Measurements from ENCODE around the gene PRKRA. TPM values are rescaled to one million over a fixed set of nuclear protein-coding genes. Genes with fewer than 3 reads are reported as not detected.

The PRKRA gene
- total and polyA plus RNA-seq, 9 of the 15 experiments (the other 6 are each of a cell fraction or from before 2014, with no cell fraction given): 14.1 to 78.1 (median 52.3) TPM

DNA sequence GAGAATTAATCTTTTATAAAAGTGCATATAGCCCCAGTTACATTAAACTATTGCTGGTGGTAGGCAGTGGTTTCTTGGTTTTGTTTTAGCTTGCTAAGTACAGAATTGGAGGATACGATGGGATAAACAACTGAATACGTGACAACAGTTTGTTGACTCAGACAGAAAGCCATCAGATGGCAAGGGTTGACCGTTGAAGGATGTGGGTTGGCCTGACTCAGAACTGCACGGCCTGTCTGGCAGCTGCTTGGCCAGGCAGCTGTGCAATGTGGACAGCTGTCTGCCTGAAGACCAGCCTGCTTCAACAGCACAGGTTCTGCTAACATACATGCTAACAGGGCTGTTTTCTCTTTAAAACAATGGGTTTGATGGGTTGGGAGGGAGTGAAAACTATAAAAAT is 46.6 kb downstream of the PRKRA start (continued):
- TF ChIP-seq SMAD4 (CRISPR knock-in tag; conservative IDR thresholded peaks at IDR 0.05): no peak
- TF ChIP-seq CCAR2 (IDR thresholded peaks at IDR 0.05; ENCODE audit: low read depth, low read length): no peak
- no peak for TF ChIP-seq ZNF644 (tag; IDR thresholded peaks at IDR 0.05; ENCODE audit: low read depth)
- TF ChIP-seq NUFIP1 (IDR thresholded peaks at IDR 0.05; ENCODE audit: partially characterized antibody): no peak
- TF ChIP-seq MBD1 (CRISPR knock-in tag; IDR thresholded peaks at IDR 0.05): no peak
- TF ChIP-seq HDAC3 (IDR thresholded peaks at IDR 0.05; ENCODE audit: borderline replicate concordance, partially characterized antibody): no peak
- no peak for TF ChIP-seq SAFB (IDR thresholded peaks at IDR 0.05; ENCODE audit: borderline replicate concordance, low read depth, low read length)
- no peak for TF ChIP-seq GTF2B (IDR thresholded peaks at IDR 0.05; ENCODE audit: extremely low read depth, insufficient read length)
- peak; percentile 67 for TF ChIP-seq ZKSCAN8 (CRISPR knock-in tag; IDR thresholded peaks at IDR 0.05)
- TF ChIP-seq MTF1 (CRISPR knock-in tag; IDR thresholded peaks at IDR 0.05; ENCODE audit: borderline replicate concordance): no peak
- TF ChIP-seq POLR3A (IDR thresholded peaks at IDR 0.05; ENCODE audit: borderline replicate concordance, extremely low read depth, insufficient read depth, insufficient read length): no peak
- peak; percentile 41; the same call in 1 of the 2 replicates for TF ChIP-seq JUND (IDR thresholded peaks at IDR 0.05; ENCODE audit: borderline replicate concordance, low read depth, low read length)
- TF ChIP-seq JUND (tag; IDR thresholded peaks at IDR 0.05; ENCODE audit: borderline replicate concordance, low read depth, low read length): peak; percentile 62; the same call in 1 of the 3 replicates
- no peak for TF ChIP-seq ATF1 (CRISPR knock-in tag; IDR thresholded peaks at IDR 0.05)
- no peak for TF ChIP-seq ATF1 (tag; IDR thresholded peaks at IDR 0.05)
- TF ChIP-seq KLF16 (IDR thresholded peaks at IDR 0.05): peak; percentile 70
- no peak for TF ChIP-seq YY1 (IDR thresholded peaks at IDR 0.05; ENCODE audit: borderline replicate concordance in 1 of 3, control insufficient read depth in 1 of 3, extremely low read depth in 1 of 3, insufficient read depth in 3 of 3, insufficient read length in 1 of 3, insufficient replicate concordance in 2 of 3, low read depth in 1 of 3, low read length in 2 of 3)
- no peak for TF ChIP-seq ETS2 (tag; IDR thresholded peaks at IDR 0.05; ENCODE audit: borderline replicate concordance, poor library complexity, severe bottlenecking)
- TF ChIP-seq CBX2 (IDR thresholded peaks at IDR 0.05; ENCODE audit: insufficient read depth, low read length, poor library complexity, severe bottlenecking): no peak
- no peak for TF ChIP-seq SRF (CRISPR knock-in tag; IDR thresholded peaks at IDR 0.05)
- TF ChIP-seq NFIC (IDR thresholded peaks at IDR 0.05): peak; percentile 43; the same call in 1 of the 2 replicates
- TF ChIP-seq, protein P1, sequence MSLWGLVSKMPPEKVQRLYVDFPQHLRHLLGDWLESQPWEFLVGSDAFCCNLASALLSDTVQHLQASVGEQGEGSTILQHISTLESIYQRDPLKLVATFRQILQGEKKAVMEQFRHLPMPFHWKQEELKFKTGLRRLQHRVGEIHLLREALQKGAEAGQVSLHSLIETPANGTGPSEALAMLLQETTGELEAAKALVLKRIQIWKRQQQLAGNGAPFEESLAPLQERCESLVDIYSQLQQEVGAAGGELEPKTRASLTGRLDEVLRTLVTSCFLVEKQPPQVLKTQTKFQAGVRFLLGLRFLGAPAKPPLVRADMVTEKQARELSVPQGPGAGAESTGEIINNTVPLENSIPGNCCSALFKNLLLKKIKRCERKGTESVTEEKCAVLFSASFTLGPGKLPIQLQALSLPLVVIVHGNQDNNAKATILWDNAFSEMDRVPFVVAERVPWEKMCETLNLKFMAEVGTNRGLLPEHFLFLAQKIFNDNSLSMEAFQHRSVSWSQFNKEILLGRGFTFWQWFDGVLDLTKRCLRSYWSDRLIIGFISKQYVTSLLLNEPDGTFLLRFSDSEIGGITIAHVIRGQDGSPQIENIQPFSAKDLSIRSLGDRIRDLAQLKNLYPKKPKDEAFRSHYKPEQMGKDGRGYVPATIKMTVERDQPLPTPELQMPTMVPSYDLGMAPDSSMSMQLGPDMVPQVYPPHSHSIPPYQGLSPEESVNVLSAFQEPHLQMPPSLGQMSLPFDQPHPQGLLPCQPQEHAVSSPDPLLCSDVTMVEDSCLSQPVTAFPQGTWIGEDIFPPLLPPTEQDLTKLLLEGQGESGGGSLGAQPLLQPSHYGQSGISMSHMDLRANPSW (CRISPR knock-in tag; IDR thresholded peaks at IDR 0.05): no peak
- no peak for TF ChIP-seq KDM2B (CRISPR knock-in tag; IDR thresholded peaks at IDR 0.05)

All from K562 (cell line).